GM10248 (cell line): ENCODE data around the gene KAZN.

ENCODE experiments used
- CTCF ChIA-PET: fragments of 300-600 bp; sonication (Branson Sonifier 250); formaldehyde crosslinking; extraction: SDS; loops from one replicate; lab custom pipeline; 2021; ENCODE audit warnings: antibody characterized with exemption; lab: Yijun Ruan, JAX
- POLR2A ChIA-PET: fragments of 350-650 bp; sonication (Branson Sonifier 250); formaldehyde crosslinking; extraction: SDS; loops from one replicate; lab custom pipeline; 2020; ENCODE audit warnings: antibody characterized with exemption; lab: Yijun Ruan, JAX
- DNase-seq: peaks from one replicate; pipeline ENCODE4 v3.0.0; 2012; ENCODE audit errors: extremely low spot score
- CTCF ChIP-seq: IDR thresholded peaks from 2 replicates; pipeline ENCODE4 v1.5.1; 2012; ENCODE audit warnings: mild to moderate bottlenecking, low read depth; ENCODE audit errors: extremely low read depth, missing control alignments, control extremely low read depth

The KAZN gene

GRCh38 chr1:15100880-15101760 is 502.6 kb downstream of the KAZN start:
- POLR2A ChIA-PET: no interaction called here
- CTCF ChIA-PET: interaction anchor here (3.1 kb wide), 1 partner anchor 27 kb away, joined by 11 read pairs; no protein-coding TSS in a partner anchor
- TF ChIP-seq CTCF: no peak
- no peak for DNase-seq

- CTCF ChIA-PET: no interaction called here
- POLR2A ChIA-PET: no interaction called here
- DNase-seq: no peak
- no peak for TF ChIP-seq CTCF
These were observed 503.3 kb downstream of the KAZN start for GRCh38 chr1:15101801-15102200.

GRCh38 chr1:15102646-15103045 is 504.2 kb downstream of the KAZN start:
- CTCF ChIA-PET: interaction anchor here (1.1 kb wide), 1 partner anchor 26 kb away, joined by 3 read pairs; no protein-coding TSS in a partner anchor
- no peak for TF ChIP-seq CTCF
- POLR2A ChIA-PET: no interaction called here
- DNase-seq: no peak

GRCh38 chr1:15103211-15103610 is 504.7 kb downstream of the KAZN start:
- no peak for DNase-seq
- CTCF ChIA-PET: interaction anchor here (1.1 kb wide), 1 partner anchor 26 kb away, joined by 3 read pairs; no protein-coding TSS in a partner anchor
- POLR2A ChIA-PET: no interaction called here
- no peak for TF ChIP-seq CTCF

GRCh38 chr1:15103906-15104305 is 505.4 kb downstream of the KAZN start:
- no peak for TF ChIP-seq CTCF
- POLR2A ChIA-PET: no interaction called here
- CTCF ChIA-PET: no interaction called here

GRCh38 chr1:15104768-15105167 is 506.3 kb downstream of the KAZN start:
- POLR2A ChIA-PET: no interaction called here
- no peak for TF ChIP-seq CTCF
- CTCF ChIA-PET: no interaction called here
- DNase-seq: no peak

More at GRCh38 chr1:15103906-15104305, 505.4 kb downstream of the KAZN start:
- DNase-seq: no peak
